GM10847 (cell line): ENCODE measurements around the gene RPL13.

Source experiments
- POLR2A ChIP-seq: IDR thresholded peaks from 2 replicates; pipeline ENCODE4 v1.6.1; 2011; ENCODE audit not compliant: insufficient read length; ENCODE audit errors: extremely low read depth

Gene RPL13

DNA sequence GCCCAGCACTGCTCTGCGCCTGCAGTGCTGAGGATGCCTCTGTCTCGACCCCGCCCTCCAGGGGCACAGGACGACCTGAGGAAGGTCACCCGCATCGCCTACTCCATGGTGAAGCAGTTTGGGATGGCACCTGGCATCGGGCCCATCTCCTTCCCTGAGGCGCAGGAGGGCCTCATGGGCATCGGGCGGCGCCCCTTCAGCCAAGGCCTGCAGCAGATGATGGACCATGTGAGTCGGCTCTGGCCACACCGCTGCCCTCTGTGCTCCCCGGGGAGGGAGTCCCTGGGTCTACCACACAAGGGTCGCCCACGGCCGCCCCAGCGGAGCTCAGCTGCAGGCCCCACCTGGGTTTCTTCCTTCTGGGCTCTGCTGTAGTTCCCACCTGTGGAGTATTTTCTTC lies 6.7 kb upstream of the RPL13 start:
- TF ChIP-seq POLR2A: no peak

DNA sequence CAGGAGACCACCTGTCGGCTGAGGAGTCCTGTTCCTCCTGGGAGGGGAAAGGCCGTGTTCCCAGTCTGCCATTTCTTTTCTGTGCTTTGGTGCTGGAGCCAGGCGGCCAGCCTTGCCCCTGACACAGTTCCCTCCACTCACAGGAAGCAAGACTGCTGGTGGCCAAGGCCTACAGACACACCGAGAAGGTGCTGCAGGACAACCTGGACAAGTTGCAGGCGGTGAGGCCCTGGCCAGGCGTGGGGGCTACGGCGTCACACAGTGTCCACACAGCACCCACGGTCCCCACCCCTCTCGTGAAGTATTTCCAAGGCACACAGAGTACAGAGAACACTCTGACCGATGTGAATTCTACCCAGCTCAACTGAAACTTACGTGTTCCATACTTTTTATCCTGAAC lies 6.1 kb upstream of the RPL13 start:
- no peak for TF ChIP-seq POLR2A

DNA sequence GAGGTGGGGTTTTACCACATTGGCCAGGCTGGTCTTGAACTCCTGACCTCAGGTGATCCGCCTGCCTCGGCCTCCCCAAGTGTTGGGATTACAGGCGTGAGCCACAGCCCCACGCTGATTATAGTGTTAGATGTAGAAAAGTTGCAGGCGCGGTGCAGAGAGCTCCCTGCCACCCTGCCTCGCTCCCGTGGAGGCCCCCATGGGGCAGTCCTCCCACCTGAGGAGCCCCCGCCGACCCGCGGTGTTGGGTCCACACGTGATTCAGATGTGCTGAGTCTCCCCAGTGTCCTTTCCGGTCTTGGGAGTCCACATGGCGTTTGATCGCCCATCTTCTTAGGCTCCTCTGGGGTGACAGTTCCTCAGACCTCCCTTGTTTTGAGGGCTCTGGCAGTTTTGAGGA lies 5.2 kb upstream of the RPL13 start:
- no peak for TF ChIP-seq POLR2A

DNA sequence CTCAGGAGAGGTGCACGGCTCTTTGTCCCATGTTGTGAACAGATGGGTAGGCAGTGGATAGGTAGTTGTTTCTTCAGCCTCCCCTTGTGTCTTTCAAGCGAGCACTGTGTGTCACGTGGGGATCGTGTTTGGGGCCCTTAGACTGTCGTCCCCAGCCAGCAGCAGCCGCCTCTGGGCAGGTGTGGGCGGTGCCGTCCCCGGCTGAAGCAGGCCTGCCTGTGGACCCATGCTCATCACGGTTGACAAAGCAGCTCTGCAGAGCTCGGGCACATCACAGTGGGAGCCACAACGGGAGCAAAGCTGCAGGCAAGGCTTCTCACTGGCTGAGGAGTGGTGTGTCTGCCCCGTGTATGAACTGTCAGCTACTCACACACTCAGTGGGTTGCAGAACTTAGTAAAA lies 4.7 kb upstream of the RPL13 start:
- no peak for TF ChIP-seq POLR2A

DNA sequence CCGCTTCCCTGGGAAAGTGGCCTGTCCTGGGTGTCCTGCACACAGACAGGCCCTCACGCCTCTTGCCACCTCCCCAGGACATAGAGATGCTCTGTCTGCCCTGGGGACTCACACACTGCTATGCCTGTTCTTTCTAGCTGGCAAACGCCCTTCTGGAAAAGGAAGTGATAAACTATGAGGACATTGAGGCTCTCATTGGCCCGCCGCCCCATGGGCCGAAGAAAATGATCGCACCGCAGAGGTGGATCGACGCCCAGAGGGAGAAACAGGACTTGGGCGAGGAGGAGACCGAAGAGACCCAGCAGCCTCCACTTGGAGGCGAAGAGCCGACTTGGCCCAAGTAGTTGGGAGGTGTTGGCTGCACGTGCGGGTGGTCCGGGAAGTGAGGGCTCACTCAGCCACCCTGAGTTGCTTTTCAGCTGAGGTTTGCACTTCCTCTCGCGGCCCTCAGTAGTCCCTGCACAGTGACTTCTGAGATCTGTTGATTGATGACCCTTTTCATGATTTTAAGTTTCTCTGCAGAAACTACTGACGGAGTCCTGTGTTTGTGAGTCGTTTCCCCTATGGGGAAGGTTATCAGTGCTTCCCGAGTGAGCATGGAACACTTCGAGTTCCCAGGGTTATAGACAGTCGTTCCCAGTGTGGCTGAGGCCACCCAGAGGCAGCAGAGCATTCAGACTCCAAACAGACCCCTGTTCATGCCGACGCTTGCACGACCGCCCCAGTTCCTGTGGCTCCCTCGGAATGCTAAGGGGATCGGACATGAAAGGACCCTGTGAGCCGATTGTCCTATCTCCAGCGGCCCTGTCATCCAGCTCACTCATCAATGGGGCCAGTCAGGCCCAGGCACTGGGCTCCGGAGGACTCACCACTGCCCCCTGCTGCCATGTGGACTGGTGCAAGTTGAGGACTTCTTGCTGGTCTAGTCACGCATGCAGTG lies 3.5 kb upstream of the RPL13 start:
- no peak for TF ChIP-seq POLR2A

DNA sequence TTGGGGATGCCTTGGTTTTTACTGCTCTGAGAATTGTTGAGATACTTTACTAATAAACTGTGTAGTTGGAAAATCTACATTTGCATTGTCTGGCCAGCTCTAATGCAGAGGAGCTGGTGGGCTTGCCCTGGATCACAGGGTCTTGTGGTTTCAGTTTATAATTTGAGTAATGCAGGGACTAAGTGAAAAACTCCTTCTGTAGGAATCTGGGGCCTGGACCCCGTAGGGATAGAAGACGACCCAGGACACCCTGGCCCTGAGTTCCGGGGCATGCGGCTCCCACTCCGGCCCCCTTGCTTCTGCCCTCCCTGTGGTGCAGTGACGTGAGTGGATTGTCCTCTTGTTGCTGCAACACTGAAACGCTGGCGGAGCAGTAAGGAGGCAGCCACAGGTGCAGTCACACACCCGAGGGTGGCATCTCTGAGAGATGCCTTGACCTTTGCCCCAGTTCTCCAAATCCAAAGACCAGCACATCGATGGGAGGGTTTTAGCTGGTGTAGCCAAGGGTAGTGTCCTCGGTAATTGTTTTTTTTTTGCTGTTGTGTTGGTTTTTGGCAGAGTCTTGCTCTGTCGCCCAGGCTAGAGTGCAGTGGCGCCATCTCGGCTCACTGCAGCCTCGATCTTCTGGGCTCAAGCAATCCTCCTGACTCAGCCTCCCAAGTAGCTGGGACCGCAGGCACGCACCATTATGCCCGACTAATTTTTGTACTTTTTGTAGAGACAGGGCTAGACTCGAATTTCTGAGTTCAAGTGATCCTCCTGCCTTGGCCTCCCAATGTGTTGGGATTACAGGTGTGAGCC lies 2.6 kb upstream of the RPL13 start:
- no peak for TF ChIP-seq POLR2A

DNA sequence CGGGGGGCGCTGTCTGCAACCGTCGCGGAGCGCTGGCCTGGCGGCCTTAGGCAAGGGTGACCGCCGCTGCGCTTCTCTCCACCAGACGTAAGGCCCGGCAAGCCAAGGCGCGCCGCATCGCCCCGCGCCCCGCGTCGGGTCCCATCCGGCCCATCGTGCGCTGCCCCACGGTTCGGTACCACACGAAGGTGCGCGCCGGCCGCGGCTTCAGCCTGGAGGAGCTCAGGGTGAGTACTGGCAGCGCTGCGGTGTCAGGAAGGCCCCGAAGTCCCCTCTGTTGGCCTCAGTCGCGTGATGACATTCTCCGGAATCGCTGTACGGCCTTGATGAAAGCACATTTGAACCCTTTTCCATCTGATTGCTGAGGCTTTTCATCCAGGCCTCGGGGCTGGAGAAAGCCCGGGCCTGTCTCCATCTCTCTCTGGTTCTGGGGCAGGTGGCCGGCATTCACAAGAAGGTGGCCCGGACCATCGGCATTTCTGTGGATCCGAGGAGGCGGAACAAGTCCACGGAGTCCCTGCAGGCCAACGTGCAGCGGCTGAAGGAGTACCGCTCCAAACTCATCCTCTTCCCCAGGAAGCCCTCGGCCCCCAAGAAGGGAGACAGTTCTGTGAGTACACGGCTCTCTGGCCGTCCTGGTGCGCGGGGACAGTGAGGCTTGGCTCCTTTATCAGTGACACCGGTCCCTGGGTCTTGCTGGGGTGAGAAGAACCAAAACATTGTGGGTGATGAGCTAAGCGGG lies 831 bp downstream of the RPL13 start:
- TF ChIP-seq POLR2A: no peak

DNA sequence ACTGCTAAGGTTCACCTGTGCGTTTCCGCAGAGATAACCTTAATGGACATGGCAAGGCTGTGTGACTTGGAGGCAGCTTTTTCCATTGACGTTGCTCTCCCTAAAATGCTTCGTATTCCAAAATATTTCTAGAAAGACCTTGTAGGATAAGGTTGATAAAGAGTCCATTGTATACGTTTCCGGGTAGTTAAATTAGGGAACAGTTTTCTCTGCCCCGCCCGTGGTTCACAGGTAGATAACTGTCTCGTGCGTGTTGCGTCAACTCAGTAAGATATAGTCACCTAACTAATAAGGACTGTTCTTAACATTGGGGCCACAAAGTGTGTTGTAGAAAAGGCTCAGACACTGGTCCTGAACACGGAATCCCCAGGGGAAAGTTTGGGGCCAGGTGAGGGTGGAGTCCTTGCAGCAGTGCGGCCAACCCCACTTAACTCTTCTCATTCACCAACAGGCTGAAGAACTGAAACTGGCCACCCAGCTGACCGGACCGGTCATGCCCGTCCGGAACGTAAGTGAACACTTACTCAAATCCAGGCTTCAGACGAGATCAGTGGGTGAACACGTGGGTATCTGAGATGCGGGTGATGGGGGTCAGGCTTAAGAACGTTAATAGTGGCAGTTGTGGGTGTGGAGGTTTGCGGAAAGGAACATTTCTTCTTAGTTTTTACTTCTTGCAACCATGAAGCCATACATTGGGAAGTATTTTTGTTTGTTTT lies 1.6 kb downstream of the RPL13 start:
- no peak for TF ChIP-seq POLR2A

DNA sequence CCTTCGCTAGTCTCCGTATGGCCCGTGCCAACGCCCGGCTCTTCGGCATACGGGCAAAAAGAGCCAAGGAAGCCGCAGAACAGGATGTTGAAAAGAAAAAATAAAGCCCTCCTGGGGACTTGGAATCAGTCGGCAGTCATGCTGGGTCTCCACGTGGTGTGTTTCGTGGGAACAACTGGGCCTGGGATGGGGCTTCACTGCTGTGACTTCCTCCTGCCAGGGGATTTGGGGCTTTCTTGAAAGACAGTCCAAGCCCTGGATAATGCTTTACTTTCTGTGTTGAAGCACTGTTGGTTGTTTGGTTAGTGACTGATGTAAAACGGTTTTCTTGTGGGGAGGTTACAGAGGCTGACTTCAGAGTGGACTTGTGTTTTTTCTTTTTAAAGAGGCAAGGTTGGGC lies 2.5 kb downstream of the RPL13 start:
- no peak for TF ChIP-seq POLR2A

DNA sequence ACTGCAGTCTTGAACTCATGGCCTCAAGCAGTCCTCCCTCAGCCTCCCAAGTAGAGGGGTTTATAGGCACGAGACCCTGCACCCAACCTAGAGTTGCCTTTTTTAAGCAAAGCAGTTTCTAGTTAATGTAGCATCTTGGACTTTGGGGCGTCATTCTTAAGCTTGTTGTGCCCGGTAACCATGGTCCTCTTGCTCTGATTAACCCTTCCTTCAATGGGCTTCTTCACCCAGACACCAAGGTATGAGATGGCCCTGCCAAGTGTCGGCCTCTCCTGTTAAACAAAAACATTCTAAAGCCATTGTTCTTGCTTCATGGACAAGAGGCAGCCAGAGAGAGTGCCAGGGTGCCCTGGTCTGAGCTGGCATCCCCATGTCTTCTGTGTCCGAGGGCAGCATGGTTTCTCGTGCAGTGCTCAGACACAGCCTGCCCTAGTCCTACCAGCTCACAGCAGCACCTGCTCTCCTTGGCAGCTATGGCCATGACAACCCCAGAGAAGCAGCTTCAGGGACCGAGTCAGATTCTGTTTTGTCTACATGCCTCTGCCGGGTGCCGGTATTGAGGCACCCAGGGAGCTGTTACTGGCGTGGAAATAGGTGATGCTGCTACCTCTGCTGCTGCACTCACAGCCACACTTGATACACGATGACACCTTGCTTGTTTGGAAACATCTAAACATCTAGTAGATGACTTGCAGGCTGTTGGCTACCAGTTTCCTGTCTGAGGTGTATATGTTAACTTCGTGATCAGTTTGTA lies 3.3 kb downstream of the RPL13 start:
- no peak for TF ChIP-seq POLR2A

DNA sequence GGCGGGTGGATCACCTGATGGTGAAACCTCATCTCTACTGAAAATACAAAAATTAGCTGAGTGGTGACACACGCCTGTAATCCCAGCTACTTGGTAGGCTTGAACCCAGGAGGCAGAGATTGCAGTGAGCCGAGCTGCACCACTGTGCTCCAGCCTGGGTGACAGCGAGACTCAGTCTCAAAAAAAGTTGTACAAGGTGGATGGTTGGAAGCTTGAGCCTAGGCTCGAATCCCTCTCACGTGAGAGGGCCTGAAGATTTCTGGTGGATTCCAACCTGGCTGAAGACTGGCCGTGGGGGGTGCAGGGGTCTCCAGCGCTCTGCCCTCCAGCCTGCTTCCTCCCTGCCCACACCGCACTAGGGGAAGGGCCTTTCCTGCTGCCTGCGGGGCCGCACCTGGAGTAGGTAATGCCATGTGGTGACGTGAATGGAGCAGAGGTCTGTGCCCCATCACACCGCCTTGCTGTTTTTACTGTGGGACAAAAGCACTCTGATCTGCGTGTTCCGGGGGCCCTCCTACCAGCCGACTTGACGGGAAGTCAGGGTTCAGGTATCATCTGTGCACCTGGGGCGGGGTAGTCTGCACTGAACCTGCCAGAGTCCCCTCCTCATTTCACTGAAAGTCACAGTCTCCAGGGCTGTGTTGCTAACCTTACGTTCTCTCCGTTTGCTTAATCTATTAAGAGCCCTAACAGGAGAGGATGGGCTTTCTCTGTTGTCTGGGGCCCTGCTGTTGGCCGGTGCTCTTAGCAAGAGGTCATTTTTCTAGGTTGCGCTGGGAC lies 4.2 kb downstream of the RPL13 start:
- TF ChIP-seq POLR2A: no peak

DNA sequence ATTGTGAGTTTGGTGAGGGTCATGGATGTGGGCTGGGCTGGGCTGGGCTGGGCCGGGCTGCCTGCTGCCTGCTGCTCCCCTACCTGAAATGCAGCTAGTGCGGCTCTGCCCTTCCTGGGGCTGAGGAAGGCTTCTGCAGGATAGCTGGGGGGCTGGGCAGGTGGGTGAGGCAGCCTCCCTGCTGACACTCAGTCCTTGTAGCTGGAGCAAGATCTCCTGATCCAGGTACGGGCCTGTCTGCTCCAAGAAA lies 4.7 kb downstream of the RPL13 start:
- TF ChIP-seq POLR2A: no peak

DNA sequence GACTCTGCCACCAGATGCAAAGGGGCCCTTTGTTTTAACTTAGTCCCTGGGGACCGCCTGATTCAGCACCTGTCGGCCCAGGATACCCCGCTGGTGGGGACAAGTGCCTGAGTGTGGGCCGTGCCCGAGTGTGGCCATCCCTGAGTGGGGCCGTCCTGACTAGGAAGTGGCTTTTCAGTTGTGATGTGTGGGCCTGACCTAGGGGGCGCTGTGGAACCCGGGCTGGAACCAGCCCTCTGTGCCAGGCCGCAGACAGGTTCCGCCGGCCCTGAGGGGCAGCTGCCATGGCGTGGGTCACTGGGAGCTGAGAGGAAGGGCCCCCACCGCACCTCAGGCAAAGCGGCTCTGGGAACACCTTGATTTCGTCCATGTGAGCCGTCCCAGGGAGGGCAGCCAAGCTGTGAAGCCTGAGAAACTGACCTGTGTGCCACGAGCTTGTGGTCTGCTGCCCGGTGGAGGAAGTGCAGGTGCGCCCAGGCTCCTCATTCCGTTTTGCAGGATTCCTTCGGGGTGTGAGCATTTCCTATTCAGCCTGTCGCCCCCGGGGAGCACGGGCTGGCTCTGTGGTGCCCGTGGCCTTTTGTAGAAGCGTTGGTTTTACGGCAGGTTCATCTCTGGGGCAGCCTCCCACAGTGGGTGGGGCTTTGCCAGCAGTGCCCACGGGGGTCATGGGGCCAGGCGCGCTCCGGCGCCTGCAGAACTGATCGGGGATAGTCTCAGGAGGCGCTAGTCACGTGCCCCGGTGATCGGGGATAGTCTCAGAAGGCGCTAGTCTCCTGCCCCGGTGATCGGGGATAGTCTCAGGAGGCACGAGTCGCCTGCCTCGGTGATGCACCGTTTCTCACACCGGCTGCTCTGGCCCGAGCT lies 5.3 kb downstream of the RPL13 start:
- TF ChIP-seq POLR2A: no peak
